Globus pallidus (tissue), 1 donor: ENCODE data around the gene UBA52.
"Not testable (repeated sequence)": the region's sequence is repeated elsewhere in the genome, so short reads cannot be mapped to it uniquely, and the experiment has no call there.

ENCODE experiments used
- DNase-seq: peaks from one replicate; pipeline ENCODE4 v3.0.0-alpha.2; 2015; ENCODE audit warnings: low spot score

UBA52 gene

DNA sequence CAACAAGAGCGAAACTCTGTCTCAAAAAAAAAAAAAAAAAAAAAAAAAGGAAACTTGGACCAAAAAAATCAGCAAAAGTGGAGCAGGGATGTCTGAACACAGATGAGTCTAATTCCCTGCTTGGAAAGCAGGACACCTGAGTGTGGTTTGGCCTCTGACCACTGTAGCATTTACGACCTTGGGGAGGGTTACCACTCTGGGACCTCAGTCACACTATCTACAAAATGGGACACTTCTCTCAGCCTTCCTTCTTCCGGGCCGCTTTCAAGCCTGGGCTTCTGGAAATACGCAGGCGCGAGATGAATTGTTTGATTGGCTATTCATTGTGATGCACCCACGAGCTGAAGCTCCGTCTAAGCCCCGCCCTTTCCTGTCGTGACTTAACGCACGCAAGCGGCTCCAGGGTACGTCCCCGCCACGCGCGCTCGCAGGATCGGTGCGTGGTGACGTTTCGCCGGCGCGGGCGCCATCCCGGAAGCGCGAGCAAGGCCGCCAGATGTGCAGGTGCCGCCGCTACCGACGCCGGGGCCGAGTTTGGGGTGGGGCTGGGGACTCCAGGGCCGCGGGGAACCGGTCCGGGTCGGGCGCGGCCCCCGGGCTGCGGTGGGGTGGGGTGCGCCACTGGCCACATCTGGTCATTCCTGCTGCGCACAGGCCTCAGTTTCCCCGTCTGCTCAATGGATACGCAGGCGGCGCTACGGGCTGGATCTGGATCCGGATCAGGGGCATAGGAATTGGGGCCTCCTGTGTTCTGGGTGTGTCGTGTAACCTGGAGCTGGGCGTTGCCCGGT is 14.1 kb upstream of the UBA52 start, which contains the start of gene KXD1:
KXD1 (plus strand) TSS at position 460 of the 791 bp plus-strand sequence. CDS start 4,187 bp downstream, outside the sequence.
- peak; percentile 98 for DNase-seq

DNA sequence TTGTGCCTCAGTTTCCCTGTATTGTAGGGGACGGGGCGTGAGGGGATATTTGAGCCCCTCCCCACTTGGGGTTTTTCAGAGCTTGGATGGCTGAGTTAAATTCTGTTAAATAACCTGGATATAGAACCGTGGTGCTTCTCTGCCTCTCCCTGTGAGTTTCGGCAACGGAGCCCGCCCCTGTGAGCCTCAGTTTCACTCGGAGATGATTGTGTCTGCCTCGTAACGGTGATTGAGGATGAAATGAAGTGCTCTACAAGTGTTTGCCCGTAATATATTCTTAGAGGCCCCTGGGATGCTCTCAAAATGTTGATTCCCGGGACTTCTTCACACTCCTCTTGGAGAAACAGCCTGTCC is 13.5 kb upstream of the UBA52 start:
- DNase-seq = no peak

DNA sequence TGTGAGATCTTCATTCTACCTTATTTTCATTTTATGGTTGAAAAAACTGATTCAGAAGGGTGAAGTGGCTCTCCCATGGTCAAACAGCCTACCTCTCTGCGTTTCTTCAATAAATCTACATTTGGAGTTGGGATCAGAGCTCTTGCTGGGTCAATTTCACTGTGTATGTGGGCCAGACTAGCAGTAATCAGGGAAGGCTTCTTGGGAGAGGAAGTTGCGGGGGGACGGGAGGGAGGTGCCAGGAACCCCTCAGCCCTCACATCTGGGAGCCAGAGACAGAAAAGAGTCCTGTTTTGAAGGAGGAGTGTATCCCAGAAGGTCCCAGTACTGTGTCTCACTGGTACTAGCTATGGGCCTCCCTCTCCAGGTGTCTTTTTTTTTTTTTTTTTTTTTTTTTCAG is 13.1 kb upstream of the UBA52 start:
- DNase-seq = no peak

- no peak for DNase-seq
Measured at GRCh38 chr19:18559685-18560084, 12.0 kb upstream of the UBA52 start.

DNA sequence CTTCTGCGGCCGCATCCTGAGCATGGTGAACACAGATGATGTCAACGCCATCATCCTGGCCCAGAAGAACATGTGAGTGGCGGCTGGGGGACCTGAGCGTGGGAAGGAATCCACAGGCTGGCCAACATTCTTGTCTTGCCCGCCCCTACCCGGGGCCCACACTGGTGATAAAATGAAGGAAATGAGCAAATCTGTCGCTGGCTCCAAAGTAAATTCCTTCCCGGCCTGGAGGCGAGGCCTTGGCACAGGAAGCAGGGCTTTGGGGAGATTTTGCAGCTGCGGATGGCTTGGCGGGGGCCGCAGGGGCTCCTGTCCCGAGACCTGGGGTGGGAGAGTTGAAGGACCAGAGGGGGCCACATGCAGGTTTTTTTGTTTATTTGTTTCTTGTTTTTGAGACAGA is 9.6 kb upstream of the UBA52 start:
- no peak for DNase-seq

- DNase-seq = no peak
Measured at GRCh38 chr19:18566953-18567352, 4.7 kb upstream of the UBA52 start.

- no peak for DNase-seq
Measured at GRCh38 chr19:18568367-18568766, 3.3 kb upstream of the UBA52 start.

- no peak for DNase-seq
Measured at GRCh38 chr19:18574691-18575291, 3.1 kb downstream of the UBA52 start.

GRCh38 chr19:18576383-18576782 is 4.7 kb downstream of the UBA52 start:
- no peak for DNase-seq

DNA sequence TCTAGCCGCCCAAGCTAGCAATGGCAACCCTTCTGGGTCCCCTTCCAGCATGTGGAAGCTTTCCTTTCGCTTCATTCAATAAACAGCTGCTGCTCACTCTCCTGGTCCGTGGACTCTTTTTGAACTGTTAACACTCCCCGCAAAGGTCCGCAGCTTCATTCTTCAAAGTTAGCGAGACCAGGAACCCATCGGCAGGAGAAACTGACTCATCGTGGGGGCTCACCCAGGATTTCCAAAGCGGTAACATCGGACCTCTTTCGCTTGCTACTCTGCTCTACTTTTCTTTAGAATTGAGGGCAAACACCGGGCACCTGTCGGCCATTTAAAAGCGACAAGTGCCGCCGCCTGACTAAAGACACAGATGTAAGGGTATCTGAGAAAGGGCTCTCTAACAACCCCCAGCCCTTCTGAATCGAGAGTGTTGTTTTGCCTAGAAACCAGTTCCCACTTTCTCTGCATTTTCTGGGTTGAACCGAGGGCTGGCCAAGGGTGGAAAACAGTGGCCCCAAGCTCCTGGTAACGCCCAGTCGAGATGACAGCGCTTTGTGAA is 5.8 kb downstream of the UBA52 start:
- no peak for DNase-seq

GRCh38 chr19:18580311-18580710 is 8.7 kb downstream of the UBA52 start:
- DNase-seq = no peak

DNA sequence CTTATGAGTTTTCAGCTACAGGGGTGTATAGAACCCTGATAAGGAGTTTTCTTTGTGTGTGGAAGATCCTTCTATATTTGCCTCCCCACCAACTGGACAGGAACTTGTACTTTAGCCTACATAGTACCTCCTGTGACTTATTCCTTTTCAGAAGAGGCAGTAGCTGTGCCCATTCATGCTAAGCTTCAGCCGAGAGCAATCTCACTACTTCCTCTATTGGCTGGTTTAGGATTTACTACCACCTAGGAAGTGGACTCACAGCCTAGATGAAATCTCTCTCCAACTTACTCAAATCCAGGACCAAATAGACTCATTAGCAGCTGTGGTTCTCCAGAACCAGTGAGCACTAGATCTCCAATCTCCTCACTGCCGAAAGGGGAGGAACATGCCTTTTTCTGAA is 14.6 kb downstream of the UBA52 start:
- no peak for DNase-seq

GRCh38 chr19:18587561-18587960 is 15.9 kb downstream of the UBA52 start:
- DNase-seq = no peak

- no peak for DNase-seq
Measured at GRCh38 chr19:18587962-18588610, 16.4 kb downstream of the UBA52 start.

DNA sequence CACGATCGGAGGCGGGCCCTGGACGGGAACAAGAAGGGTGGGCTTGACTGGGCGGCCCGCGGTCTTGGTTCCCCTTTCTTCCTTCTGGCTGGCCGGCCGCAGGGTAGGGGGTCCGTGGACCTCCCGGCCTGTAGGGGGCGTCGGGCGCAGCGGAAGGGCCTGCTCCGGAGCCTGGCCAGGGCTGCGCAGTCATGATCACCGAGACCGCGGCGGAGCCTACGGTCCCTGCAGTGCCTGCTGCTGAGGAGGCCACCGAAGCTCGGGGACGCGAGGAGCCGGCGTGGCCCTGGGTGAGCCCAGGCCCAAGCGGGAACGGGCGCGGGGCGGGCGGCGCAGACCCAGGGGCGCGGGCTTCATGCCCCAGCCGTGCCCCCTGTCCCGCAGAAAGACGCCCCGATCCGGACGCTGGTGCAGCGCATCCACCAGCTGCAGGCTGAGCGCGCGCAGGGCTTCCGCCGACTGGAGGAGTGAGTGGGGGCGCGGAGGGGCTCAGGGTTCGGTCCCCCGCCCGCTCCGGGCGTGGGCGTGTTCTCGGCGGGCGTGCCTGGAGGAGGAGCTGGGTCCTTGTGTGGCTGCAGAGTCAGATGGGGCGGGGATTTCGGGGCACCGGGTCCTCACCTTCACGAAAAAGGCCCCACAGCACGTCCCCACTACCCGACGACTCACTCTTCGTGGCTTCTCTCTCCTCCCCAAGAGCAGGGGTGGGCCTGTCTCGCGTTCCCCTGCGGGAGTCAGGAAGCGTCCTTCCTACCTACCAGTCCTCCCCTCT is 17.1 kb downstream of the UBA52 start, which contains the start of gene REX1BD:
REX1BD (plus strand) TSS at position 188 of the 769 bp plus-strand sequence; CDS start at position 192, 4 bp downstream.
- DNase-seq = peak; percentile 76

DNA sequence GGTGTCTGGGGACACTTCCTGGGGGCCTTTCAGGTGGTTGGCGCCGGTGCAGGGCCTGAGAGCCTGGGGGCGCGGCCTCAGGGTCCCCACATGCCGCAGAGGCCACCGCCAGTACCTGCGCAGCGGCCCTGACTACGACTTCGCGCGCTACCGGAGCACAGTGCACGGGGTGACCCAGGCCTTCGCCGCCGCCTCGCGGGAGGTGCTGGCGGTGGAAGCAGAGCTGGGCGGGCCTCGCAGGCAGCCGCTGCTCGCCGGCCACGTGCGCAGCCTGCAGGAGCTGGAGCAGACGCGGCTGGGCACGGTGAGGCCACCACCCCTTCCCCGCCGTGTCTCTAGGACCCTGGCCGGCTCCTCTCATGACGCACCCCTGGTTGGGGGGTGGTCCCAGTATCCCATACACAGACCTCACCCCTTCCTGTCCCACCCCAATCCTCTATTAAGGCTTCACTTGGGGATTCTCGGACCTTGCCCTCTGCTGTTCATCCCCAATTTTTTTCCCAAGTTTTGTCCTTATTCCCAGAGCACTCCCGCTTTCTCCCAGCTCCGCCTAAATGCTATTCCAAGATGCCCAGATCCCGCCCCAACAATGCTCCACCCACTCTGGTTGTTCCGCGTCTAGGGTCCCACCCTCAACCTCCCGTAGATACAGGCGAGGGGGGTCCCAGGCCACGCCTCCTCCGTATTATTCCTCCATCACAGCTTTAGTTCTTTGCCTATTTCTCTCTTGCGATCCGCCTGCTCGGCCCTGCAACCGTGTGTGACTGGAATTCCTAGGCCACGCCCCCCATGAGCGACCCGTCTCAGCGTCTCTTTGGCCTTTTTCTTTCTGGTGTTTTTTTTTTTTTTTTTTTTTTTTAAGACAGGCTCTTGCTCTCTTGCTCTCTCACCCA is 18.0 kb downstream of the UBA52 start:
- DNase-seq = peak; percentile 27

GRCh38 chr19:18590273-18591272 is 18.9 kb downstream of the UBA52 start:
- DNase-seq = peak; percentile 86

GRCh38 chr19:18591735-18592385 is 20.2 kb downstream of the UBA52 start:
- DNase-seq = no peak

DNA sequence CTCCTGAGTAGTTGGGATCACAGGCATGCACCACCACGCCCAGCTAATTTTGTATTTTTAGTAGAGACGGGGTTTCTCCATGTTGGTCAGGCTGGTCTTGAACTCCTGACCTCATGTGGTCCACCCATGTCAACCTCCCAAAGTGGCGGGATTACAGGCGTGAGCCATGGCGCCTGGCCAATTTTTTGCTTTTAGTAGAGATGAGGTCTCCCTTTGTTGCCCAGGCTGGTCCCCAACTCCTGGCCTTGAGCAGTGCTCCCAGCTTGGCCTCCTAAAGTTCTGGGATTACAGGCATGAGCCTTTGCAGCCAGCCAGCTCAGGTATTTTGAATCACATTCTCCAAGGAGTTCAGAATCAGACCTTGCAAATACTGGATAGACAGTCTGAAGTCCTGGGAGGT is 21.1 kb downstream of the UBA52 start:
- not testable (repeated sequence) for DNase-seq
